Myocyte (in vitro differentiated cells): Measurements from ENCODE around the gene HOXB7. TPM values are rescaled to one million over a fixed set of nuclear protein-coding genes. Genes with fewer than 3 reads are reported as not detected.

ENCODE experiments used
- DNase-seq: peaks from one replicate; pipeline ENCODE4 v3.0.0-alpha.2; 2012; ENCODE audit warnings: low read depth
- total RNA-seq: library from RNA; depleted of rRNA; stranded (reverse); fragments of >200 nt; gene quantifications from 2 replicates; pipeline ENCODE4 v1.2.3, GENCODE V29; 2014

HOXB7 gene
- total RNA-seq, 1 donor from 2014 or later, result 30.4 TPM

DNA sequence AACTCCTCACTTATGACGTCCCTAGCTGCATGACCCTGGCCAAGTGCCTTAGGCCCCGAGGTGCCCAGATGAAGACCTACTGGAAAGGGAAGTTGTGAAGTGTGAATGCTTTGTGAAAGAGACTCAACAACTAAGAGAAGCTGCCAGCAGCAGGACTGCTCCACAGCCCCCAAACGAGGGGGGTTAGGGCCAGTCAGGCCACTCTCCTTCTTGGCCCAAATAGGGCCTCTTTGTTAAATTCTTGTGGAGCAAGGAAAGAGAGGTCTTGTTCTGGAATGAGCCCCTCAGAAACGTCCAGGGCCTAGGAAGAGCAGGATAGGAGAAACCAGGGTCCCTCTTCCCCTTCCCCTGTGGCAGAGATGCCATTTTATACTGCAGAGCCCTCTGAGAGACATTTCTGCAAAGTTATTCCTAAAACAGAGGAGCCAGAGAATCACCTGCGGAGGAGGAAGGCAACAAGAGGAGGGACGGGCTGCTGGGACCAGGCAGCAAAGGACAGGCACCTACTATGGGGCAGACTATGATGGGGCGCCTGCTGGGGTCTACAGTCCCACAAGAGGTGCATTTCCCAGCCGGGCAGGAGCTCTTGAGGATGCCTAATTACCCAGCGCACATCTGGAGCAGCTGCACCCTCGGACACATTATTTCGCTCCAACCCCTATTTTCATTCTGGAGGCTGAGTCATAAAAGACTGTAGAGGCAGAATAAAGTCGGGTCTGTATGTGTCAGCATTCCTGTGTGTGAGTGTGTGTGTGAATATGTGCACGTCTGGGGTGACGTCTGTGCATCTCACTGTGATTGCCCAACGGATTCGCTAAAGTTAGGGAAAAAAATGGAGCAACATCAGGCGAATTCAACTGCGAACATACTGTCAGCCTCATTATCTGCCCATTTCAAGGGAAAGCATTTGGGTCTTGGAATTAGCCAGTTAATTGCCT is 26.8 kb upstream of the HOXB7 start:
- DNase-seq, result peak; percentile 60

DNA sequence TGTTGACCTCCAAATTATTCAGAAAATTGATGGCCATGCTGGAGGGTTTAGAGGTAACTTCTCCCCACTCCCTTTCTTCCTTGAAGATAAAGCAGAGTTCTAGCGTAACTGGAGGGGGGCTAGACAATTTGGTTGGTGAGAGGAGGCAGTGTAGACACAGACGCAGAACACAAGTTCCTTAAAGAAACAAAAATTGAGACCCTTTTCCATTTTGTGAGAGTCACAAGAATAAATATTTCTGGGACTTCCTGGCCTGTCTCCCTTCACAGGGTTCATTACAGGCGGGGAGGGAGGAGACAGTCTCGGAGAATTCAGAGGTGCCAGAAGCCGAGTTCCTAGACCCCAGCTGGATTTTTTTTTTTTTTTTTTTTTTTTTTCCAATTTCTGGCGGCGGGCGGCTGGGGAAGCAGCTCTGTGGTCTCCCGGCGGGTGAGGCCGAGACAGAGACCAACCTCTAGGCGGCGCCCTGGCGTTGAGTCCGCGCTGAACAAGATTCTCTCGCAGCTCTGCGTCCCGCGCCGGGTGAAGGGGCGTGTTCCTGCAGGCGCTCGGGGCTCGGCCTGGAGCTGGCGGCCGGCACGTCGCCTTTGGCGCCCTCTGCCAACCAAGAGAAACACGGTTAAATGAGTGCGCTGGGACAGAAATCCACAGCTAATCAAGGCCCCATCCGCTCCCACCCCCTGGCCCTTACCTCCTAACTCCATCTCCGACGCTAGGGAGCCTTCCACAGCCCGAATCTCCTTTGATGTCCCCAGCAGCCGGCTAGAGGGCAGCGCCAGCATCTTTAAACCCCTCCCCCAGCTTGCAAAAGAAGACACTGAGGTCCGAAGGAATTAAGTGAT is 25.6 kb upstream of the HOXB7 start:
- DNase-seq, result peak; percentile 80

DNA sequence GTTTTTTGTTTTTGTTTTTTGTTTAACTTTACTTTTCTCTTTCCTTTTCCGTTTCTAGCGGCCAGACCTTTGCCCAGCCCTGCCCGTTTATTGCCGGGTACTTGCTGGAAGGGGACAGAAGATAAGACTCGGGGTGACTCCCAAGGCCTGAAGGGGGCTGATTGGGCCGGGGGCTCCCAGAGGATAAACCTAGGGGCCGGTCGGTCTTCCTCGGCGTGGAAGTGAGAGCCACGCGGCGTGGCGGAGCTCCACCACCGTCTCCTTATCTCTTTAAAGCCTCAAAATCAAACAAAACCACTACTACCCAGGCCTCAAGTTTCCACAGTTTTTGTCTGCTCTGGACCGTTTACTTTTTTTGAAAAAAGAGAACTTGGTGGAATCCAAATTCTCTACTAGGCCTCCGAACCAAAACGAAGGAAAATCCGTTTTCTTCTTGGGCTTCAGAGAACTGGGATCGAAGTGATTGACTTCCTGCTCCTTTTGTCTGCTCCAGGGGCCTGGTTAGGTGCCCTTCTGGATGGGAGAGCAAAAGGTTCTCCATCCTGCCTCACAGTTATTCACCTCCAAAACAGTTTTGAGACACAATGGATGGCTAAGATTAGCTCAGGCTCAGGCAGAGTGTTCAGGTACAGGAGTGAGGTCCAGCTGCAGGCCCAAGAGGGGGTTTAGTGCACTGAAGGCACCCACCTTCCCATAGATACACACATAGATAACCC is 23.8 kb upstream of the HOXB7 start:
- DNase-seq, result no peak

DNA sequence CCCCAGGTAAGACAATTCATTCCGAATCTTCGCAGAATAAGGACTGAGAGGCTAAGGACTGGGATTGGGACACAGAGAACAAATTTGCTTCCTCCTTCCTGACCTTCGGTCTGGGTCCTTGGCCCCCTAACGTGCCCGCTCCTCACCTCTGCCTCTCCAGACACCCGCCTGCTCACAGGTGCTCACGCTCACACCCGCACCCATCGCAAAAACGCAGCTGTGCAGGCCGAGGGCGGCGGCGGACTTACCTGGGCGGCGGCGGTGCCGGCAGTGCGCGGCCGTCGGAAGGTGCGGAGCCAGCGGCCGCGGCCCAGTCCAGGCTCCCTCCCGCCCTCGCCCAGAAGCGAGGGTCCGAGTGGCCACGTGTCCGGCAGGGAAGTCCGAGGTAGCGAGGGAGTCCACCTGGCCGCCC is 22.5 kb upstream of the HOXB7 start:
- DNase-seq, result no peak

DNA sequence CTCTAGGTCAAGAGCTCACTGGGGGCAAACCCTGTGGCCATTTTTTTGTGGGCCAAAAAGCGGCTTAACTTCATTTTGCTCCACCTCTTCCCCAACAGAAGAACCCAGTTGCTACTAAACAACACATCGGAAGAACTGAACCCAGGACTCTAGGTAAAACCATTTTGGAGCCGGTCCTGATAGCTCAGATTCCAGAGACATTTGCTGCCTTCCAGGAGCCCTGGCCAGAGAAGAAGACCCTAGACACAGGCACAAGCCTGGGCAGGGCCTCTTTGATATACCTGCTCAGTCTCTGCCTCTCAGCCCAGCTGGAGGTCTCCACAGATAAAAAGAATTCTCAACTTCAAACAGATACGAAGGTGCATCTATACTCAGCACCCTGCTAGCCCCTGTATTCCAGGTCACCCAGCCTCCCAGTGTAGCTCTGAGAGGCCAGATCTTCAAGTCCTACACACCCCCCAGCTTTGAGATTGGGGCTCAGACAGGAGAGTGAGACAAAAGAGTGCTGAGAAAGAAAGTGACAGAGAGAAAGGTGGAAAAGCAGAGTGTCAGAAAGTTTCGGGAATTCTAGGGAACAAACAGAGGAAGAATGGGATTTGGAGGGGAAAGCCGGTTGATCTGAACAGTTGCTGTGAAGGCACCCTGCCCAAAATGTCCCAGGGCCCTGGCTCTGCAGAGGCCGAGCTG is 21.9 kb upstream of the HOXB7 start:
- DNase-seq, result no peak

DNA sequence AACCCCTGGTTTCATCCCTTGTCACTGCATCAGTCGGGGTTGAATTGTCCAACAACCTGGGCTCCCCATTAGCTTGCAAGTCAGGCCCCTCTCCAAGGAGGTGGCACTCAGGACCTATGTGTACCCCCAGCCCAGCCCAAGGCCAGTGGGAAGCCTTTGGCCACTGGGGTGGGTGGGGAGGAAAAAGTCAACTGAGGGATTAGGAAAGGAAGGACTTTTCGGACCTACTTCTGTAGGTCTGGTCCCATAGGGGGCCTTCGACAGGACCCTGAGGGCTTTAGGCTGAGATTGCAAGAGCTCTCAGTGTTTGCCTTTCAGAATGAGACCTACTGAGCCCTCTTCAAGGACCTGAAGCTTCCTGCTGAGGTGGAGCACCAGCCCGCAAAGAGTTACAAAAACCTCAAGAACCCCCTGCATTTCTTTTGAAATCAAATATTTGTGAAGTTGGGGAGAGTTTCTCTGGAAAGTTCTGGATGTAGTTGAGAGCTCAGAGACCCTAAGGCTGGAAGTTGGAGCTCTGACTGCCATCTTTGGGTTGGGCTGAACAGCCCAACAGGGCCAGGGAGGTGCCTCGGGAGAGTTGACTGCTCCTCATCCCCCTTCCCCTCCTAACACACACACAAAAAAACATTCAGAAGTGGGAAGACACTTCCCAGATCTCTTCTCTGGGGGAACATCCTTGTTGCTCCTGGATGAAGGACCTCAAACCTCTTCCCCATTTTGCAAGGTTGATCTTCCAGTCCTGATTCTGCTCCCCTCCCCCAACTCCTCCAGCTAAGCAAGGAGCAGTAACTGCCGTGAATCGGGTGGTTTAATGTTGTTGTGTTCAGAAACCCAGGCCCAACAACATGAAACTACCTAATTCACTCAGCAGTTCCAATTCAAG is 21.1 kb upstream of the HOXB7 start:
- no peak for DNase-seq

DNA sequence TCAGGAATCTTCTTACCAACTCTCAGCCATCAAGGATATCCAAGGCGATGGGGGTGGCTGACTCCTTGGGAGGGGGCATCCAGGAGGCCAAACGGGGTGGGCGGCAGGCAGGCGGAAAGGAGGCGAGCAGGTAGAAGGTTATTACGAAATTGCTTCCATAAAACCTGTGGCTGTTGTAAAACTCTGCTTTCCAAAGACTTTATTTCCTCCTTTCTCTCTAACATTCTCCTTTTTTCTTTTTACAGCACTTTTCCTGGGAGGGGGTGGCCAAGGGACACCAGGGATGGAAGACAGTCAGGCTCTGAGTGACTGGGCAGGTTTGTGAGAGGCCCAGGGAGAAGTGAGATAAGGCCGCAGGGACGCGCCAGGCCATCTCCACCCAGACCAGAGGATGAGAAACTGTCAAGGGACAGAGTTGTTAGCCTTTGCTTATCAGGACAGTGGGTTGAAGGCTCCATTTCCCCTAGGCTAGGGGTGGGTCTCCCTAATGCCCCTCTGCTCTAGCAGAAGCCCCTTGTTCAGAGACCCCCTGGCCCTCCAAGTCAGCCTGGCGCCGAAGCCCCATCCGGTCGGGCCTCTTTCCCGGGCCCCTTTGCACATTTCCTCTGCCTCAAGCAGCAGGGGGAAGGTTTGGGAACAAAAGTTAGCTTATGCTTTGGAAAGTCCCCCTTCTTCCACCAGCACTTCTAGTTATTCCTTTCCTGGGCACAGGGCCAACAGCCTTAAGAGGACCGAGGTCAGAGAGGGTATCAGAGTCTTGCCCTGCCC is 20.3 kb upstream of the HOXB7 start:
- no peak for DNase-seq

DNA sequence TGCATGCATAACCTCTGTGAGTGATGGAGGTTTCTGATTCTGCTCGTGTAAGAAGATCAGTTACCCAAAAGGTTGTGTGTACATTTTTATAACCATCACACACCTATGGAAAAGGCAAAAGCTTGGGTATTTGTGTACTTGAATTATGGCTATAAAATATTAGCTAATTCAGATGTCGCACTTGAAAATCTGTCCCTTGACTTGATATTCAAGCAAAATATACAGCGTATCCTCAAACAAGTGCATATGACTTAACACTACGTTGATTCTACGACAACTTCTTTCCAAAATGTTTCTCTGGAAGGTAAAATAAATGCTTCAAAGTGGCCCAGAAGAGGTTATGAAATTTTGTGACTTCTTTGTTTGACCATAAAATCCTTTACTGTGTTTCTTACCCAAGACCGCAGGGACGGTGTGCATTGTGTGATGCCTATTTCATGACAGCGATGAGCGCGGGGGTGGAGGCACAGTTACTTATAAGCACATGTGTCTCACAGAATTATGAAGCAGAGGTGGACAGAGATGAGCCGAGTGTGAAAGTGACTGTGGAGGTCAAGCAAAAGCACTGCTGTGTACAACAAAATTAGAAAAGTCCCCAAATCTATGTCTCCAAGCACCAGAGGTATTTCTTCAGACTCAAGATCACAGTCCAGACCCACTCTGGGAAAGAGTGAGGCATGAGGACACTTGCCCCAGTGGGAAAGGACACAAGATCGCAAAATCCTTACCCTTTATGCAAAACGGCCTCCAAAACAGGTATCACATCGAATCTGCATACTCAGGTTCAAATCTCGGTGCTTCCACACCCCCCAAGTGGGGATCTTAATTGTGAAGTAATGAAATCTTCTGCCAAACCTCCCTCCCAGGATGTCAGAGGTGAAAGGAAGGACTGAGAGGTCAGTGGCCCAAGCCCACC is 19.4 kb upstream of the HOXB7 start:
- no peak for DNase-seq

DNA sequence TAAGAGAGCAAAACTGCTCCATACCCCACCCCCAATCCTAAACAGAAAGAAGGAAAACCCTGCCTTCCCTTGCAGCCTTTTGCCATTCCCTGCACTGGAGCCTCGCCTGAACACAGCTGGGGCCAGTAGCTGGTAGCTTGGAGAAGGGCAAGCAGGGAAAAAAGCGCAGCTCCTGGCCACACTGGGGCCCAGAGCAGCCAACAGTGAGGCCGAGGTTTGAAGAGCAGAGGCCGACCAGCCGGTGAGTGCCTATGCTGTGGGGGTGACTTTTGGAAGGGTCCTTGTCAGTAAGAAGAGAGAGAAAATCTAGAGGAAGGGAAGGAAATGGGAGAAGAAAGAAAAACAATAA is 18.6 kb upstream of the HOXB7 start:
- no peak for DNase-seq

DNA sequence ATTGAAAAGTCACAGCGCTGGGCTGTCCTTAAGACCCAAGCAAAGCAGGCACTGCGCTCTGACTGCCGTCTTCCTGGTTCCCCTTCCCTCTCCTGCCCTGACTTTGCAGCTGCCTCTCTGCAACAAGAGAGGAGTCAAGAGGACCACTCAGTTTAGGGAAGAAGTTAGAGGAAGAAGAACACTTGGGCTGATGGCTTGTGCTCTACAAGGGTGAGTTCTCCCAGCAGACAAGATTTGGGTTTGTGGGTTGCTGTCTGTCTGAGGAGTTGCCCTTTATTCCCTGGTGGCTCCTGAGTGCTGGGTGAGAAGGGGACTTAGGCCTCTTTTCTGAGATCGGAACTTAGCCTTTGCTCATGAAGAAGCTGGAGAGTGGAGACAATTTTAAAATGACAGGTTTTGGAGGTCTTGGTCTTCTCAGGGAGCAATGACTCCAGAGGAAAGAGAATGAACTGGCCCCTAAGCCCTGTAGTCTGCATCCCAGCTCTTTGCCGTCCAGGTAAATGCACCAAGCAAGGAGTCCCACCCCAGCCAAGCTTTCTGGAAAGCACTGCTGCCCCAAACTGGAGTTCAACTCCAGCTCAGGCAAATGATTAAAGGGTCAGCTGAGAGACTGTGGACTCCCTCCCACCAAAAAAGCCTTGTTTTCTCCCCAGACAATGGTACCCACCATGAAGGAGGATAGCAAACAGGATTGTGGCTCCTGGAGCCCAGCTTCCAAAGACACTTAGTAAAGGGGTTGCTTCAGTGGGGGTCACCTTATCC is 18.0 kb upstream of the HOXB7 start:
- DNase-seq, result no peak

DNA sequence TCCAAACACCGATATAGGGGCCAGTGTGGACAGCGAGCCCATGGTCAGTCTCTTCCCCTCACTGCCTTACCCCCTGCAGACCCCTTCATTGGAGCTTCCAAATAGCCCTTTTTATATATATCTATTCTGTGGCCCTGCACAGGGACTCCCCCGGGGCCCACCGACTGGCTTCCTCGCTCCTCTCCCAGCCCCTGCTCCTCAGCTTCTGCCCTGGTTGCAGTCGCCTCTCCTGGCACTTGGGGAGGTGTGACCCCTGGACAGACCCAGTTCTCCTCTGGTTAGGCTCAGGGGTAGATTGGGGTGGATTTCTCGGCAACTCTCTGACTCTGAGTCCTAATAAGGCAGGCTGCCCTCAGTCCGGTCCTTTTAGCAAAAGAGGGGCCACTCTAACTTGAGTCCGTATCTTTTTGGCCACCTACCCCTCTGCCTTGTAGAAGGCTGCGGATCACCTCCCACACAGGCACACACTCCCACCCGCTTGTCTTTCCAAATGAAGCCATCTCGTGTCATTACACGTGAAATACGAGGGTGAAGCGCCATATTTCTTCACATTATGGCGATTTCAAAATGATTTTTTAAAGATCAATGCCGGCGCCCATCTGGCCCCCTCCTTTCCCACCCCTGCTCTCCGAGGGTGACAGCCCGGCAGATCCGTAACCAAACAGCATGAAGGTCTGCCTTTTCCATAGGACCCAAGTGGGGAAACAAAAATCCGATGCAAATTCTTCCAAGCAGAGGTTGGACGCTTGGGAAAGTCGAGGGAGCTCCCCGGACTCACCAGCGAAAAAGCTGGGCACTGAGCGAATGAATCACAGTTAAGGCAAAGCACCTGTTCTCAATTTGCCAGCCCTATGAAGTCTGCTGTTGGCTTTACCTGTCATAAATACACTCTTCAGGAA is 17.1 kb upstream of the HOXB7 start:
- no peak for DNase-seq

DNA sequence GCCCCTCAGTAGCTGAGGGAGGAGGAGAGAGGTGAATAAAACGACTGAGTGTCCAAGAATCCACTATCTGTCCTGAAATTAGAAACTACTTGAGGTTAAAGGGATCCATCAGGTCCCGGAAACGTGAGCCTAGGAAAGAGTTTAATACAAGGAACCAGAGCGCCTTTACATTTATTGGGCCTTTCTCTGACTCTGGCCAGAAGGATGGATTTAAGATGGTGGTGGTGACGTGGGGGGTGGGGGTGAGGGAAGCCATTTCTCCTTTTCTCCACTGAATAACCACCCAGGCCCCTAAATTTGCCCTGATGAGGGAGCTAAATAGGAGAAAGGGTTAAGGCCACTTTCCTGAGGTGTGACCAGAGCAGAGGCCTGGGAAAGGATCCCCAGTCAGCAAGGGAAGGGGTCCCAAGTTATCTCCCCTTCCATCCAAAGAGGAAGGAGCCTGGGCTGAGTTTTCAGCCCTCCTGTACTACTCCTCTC is 16.3 kb upstream of the HOXB7 start:
- DNase-seq, result no peak

DNA sequence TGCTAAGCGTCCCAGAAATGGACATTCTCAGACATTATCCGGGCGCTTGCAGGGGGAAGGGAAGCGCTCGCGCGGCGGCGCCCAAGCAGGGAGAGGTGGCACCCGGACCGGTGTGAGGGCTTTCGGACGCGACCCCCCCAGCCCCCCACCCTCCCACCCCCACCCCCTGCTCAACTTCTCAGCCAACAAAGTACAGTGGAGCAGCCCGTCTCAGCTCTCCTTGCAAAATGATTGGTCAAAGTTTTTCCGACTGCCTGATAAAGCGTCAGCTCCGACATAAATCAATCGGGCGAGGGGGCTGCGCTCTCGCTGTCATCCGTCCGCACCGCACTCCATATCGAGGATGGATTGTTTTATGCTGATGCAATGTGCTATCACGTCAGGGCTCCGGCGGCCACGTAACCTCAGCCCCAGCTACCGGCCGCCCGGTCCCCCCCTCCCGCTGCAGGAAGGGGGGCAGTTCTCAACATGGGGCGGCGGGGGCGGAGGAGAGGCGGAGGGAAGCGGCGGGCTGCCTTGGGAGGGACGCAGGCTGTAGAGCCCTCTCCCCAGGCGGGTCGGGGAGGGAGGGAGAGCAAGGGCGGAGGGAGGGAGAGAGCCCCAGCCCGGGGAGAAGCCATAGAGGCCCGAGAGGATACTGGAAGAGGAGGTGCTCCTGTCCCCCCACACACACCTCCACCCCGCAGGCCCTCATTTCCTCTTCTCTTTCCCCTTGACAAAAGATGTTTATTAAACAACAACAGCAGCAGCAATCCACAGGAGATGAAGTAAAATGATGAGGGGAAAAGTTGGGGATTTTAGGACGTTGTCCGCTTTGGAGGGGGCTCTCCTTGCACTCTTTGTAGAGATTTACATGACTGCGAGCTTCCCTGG is 15.7 kb upstream of the HOXB7 start, which contains the start of gene HOXB9:
HOXB9 (minus strand) TSS at position 114 of the 873 bp plus-strand sequence; CDS start at position 25, 89 bp downstream.
- DNase-seq, result peak; percentile 67

DNA sequence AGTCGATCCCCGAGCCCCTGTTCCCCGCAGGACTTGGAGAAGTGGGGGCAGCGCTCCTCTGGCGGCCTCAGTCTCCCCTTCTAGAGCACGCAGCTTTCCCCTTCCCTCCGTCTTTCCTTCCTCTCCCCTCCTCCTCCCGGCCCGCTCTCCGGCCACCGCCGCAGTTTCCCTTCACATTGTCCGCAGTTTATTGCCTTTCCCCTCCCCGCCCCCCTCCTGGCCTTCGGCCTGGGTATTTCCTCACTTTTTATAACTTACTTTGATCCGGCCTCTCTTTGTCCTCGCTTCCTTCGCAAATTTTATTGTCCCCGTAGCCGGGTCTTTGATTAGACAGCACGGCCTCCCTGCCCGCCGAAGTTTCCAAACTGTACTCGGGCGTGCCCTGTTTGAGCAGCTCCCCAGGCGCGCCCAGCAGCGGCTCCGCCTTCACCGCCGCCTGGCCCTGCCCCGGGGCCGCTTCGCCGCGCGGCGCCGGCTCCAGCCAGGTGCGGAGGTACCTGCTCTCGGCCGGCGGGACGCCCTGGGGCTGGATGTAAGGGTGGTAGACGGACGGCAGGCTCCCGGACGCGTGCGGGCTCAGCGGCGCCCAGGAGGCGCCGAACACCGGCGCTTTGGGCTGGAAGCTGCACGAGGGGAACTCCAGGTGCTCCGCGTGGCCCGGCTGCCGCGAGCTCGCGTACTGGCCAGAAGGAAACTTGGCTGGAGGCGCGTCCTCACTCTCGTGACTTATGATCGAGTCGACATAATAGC is 14.9 kb upstream of the HOXB7 start:
- peak; percentile 50 for DNase-seq
